HEK293 (cell line): ENCODE measurements around the gene HMSD.
A peak's percentile ranks its signal among the peaks of the same experiment; 100 is the strongest.

ENCODE experiments used
- BCL11B ChIP-seq: fragments of 450-650 bp; formaldehyde crosslinking; IDR thresholded peaks from 2 replicates; pipeline ENCODE4 v1.5.1; 2016; ENCODE audit warnings: low read depth, missing biosample characterization, missing genetic modification characterization
- ELK4 ChIP-seq: IDR thresholded peaks from 2 replicates; pipeline ENCODE4 v1.6.1; 2011; ENCODE audit warnings: mild to moderate bottlenecking, low read depth, low read length, borderline replicate concordance
- FEZF1 ChIP-seq: fragments of 450-650 bp; formaldehyde crosslinking; IDR thresholded peaks from 2 replicates; pipeline ENCODE4 v1.5.1; 2016; ENCODE audit warnings: missing biosample characterization, missing genetic modification characterization
- KLF10 ChIP-seq: fragments of 450-650 bp; IDR thresholded peaks from 2 replicates; pipeline ENCODE4 v1.5.1; 2018; ENCODE audit warnings: missing biosample characterization, mild to moderate bottlenecking, missing genetic modification characterization
- KLF8 ChIP-seq: fragments of 450-650 bp; formaldehyde crosslinking; IDR thresholded peaks from 2 replicates; pipeline ENCODE4 v1.5.1; 2016; ENCODE audit warnings: missing biosample characterization, missing genetic modification characterization
- MZF1 ChIP-seq: fragments of 450-650 bp; formaldehyde crosslinking; IDR thresholded peaks from 2 replicates; pipeline ENCODE4 v1.5.1; 2017; ENCODE audit warnings: missing biosample characterization, missing genetic modification characterization, borderline replicate concordance
- REPIN1 ChIP-seq: fragments of 450-650 bp; formaldehyde crosslinking; IDR thresholded peaks from 2 replicates; pipeline ENCODE4 v1.5.1; 2017; ENCODE audit warnings: missing biosample characterization, missing genetic modification characterization, low read depth
- SETDB1 ChIP-seq: IDR thresholded peaks from one replicate; pipeline ENCODE4 v1.6.1; 2017; ENCODE audit warnings: mild to moderate bottlenecking, low read length, moderate library complexity, mixed read lengths; ENCODE audit not compliant: insufficient read length
- TSHZ1 ChIP-seq: fragments of 450-650 bp; formaldehyde crosslinking; IDR thresholded peaks from 2 replicates; pipeline ENCODE4 v1.5.1; 2016; ENCODE audit warnings: missing biosample characterization, missing genetic modification characterization, borderline replicate concordance
- ZFP69B ChIP-seq: fragments of 450-650 bp; formaldehyde crosslinking; IDR thresholded peaks from 2 replicates; pipeline ENCODE4 v1.5.1; 2016; ENCODE audit warnings: missing biosample characterization, missing genetic modification characterization
- ZIC2 ChIP-seq: fragments of 450-650 bp; formaldehyde crosslinking; IDR thresholded peaks from 2 replicates; pipeline ENCODE4 v1.5.1; 2016; ENCODE audit warnings: missing biosample characterization, missing genetic modification characterization
- ZNF121 ChIP-seq: fragments of 450-650 bp; formaldehyde crosslinking; IDR thresholded peaks from 2 replicates; pipeline ENCODE4 v1.5.1; 2016; ENCODE audit warnings: missing biosample characterization, missing genetic modification characterization
- ZNF133 ChIP-seq: fragments of 450-650 bp; formaldehyde crosslinking; IDR thresholded peaks from 2 replicates; pipeline ENCODE4 v1.5.1; 2016; ENCODE audit warnings: missing biosample characterization, missing genetic modification characterization
- ZNF16 ChIP-seq: fragments of 450-650 bp; formaldehyde crosslinking; IDR thresholded peaks from 2 replicates; pipeline ENCODE4 v1.5.1; 2016; ENCODE audit warnings: low read depth, missing biosample characterization, missing genetic modification characterization
- ZNF169 ChIP-seq: fragments of 450-650 bp; formaldehyde crosslinking; IDR thresholded peaks from 2 replicates; pipeline ENCODE4 v1.5.1; 2016; ENCODE audit warnings: missing biosample characterization, missing genetic modification characterization
- ZNF174 ChIP-seq: fragments of 450-650 bp; formaldehyde crosslinking; IDR thresholded peaks from 2 replicates; pipeline ENCODE4 v1.5.0; 2017; ENCODE audit warnings: missing biosample characterization, mild to moderate bottlenecking, missing genetic modification characterization
- ZNF18 ChIP-seq: fragments of 450-650 bp; formaldehyde crosslinking; IDR thresholded peaks from 2 replicates; pipeline ENCODE4 v1.5.1; 2016; ENCODE audit warnings: missing biosample characterization, missing genetic modification characterization
- ZNF2 ChIP-seq: fragments of 450-650 bp; formaldehyde crosslinking; IDR thresholded peaks from 2 replicates; pipeline ENCODE4 v1.5.1; 2016; ENCODE audit warnings: missing biosample characterization, missing genetic modification characterization
- ZNF211 ChIP-seq: fragments of 450-650 bp; formaldehyde crosslinking; IDR thresholded peaks from 2 replicates; pipeline ENCODE4 v1.5.1; 2016; ENCODE audit warnings: low read depth, missing biosample characterization, missing genetic modification characterization
- ZNF23 ChIP-seq: fragments of 450-650 bp; formaldehyde crosslinking; IDR thresholded peaks from 2 replicates; pipeline ENCODE4 v1.5.1; 2016; ENCODE audit warnings: missing biosample characterization, missing genetic modification characterization, borderline replicate concordance
- ZNF362 ChIP-seq: fragments of 450-650 bp; formaldehyde crosslinking; IDR thresholded peaks from 2 replicates; pipeline ENCODE4 v1.5.1; 2016; ENCODE audit warnings: missing biosample characterization, missing genetic modification characterization
- ZNF404 ChIP-seq: fragments of 450-650 bp; formaldehyde crosslinking; IDR thresholded peaks from 2 replicates; pipeline ENCODE4 v1.5.1; 2017; ENCODE audit warnings: missing biosample characterization, missing genetic modification characterization
- ZNF423 ChIP-seq: fragments of 450-650 bp; formaldehyde crosslinking; IDR thresholded peaks from 2 replicates; pipeline ENCODE4 v1.5.1; 2016; ENCODE audit warnings: missing biosample characterization, missing genetic modification characterization
- ZNF549 ChIP-seq: fragments of 450-650 bp; IDR thresholded peaks from 2 replicates; pipeline ENCODE4 v1.5.1; 2018; ENCODE audit warnings: missing biosample characterization, missing genetic modification characterization, mild to moderate bottlenecking, inconsistent platforms, moderate library complexity
- ZNF555 ChIP-seq: fragments of 450-650 bp; formaldehyde crosslinking; conservative IDR thresholded peaks from 2 replicates; pipeline ENCODE4 v1.5.1; 2017; ENCODE audit warnings: missing biosample characterization, mild to moderate bottlenecking, missing genetic modification characterization, inconsistent platforms
- ZNF629 ChIP-seq: fragments of 450-650 bp; formaldehyde crosslinking; IDR thresholded peaks from 2 replicates; pipeline ENCODE4 v1.5.1; 2017; ENCODE audit warnings: missing biosample characterization, missing genetic modification characterization
- ZNF664 ChIP-seq: fragments of 450-650 bp; formaldehyde crosslinking; IDR thresholded peaks from 2 replicates; pipeline ENCODE4 v1.5.1; 2016; ENCODE audit warnings: missing biosample characterization, missing genetic modification characterization
- ZNF837 ChIP-seq: fragments of 450-650 bp; formaldehyde crosslinking; IDR thresholded peaks from 2 replicates; pipeline ENCODE4 v1.5.1; 2016; ENCODE audit warnings: missing biosample characterization, missing genetic modification characterization
- ZSCAN23 ChIP-seq: fragments of 450-650 bp; formaldehyde crosslinking; IDR thresholded peaks from 2 replicates; pipeline ENCODE4 v1.5.1; 2016; ENCODE audit warnings: missing biosample characterization, missing genetic modification characterization
- ZSCAN4 ChIP-seq: fragments of 450-650 bp; formaldehyde crosslinking; IDR thresholded peaks from 2 replicates; pipeline ENCODE4 v1.5.1; 2017; ENCODE audit warnings: missing biosample characterization, missing genetic modification characterization
- ZSCAN5A ChIP-seq: fragments of 450-650 bp; formaldehyde crosslinking; IDR thresholded peaks from 2 replicates; pipeline ENCODE4 v1.5.1; 2016; ENCODE audit warnings: missing biosample characterization, missing genetic modification characterization

Gene HMSD

GRCh38 chr18:63969942-63970808 is 21.1 kb downstream of the HMSD start, which contains the start of gene SERPINB8 (continued):
- no peak for TF ChIP-seq ZNF174 (tag by site-specific recombination)
- TF ChIP-seq ZNF2 (tag by site-specific recombination): peak; percentile 17; the same call in 1 of the 2 replicates
- no peak for TF ChIP-seq ZNF211 (tag by site-specific recombination)
- no peak for TF ChIP-seq ZNF18 (tag by site-specific recombination)
- no peak for TF ChIP-seq ZNF664 (tag by site-specific recombination)
- TF ChIP-seq ZIC2 (tag by site-specific recombination): peak; percentile 79
- TF ChIP-seq KLF8: peak; percentile 69; the same call in 1 of the 2 replicates
- TF ChIP-seq ELK4: no peak
- no peak for TF ChIP-seq ZNF404
- TF ChIP-seq ZNF362 (tag by site-specific recombination): no peak
- TF ChIP-seq ZFP69B (tag by site-specific recombination): no peak
- TF ChIP-seq ZNF121 (tag by site-specific recombination): no peak
- TF ChIP-seq ZSCAN23 (tag by site-specific recombination): no peak
- TF ChIP-seq ZNF629: peak; percentile 88
- 0 out of 2 replicates have a peak, but pooled peaks have one; percentile 12 for TF ChIP-seq ZNF423 (tag by site-specific recombination)
- TF ChIP-seq ZSCAN4: no peak
- TF ChIP-seq FEZF1 (tag by site-specific recombination): no peak
- TF ChIP-seq ZNF133 (tag by site-specific recombination): no peak
- TF ChIP-seq TSHZ1 (tag by site-specific recombination): no peak
- no peak for TF ChIP-seq ZNF837 (tag by site-specific recombination)
- no peak for TF ChIP-seq SETDB1
- no peak for TF ChIP-seq ZNF555 (tag by site-specific recombination)
- no peak for TF ChIP-seq MZF1
- no peak for TF ChIP-seq ZNF169
- TF ChIP-seq BCL11B (tag by site-specific recombination): no peak
- TF ChIP-seq ZNF23 (tag by site-specific recombination): no peak
- TF ChIP-seq ZNF16: no peak
- peak; percentile 44; the same call in 1 of the 2 replicates for TF ChIP-seq KLF10 (tag by site-specific recombination)
- TF ChIP-seq REPIN1 (tag by site-specific recombination): no peak
- TF ChIP-seq ZSCAN5A (tag by site-specific recombination): 0 out of 2 replicates have a peak, but pooled peaks have one; percentile 43
- TF ChIP-seq ZNF549 (tag by site-specific recombination): no peak
